Stomach (tissue), 4 donors: ENCODE results near the gene PFKFB2.

Source experiments
- POLR2AphosphoS5 ChIP-seq, 3 donors: sonication (generic); formaldehyde crosslinking; IDR thresholded peaks; one replicate each; pipeline ENCODE4 v1.6.1; 2016; ENCODE audit warnings: antibody characterized with exemption in 3 of 3
- TF ChIP-seq, protein P1 (sequence below), 7 experiments: fragments of 450-650 bp in 4 of 7; fragments of 200-600 bp in 3 of 7; sonication (generic) in 3 of 7; IDR thresholded peaks; one replicate each; pipeline ENCODE4 v1.5.1; 2016 to 2019; ENCODE audit warnings: antibody characterized with exemption in 7 of 7, control low read depth in 2 of 7, mild to moderate bottlenecking in 1 of 7

DNA sequence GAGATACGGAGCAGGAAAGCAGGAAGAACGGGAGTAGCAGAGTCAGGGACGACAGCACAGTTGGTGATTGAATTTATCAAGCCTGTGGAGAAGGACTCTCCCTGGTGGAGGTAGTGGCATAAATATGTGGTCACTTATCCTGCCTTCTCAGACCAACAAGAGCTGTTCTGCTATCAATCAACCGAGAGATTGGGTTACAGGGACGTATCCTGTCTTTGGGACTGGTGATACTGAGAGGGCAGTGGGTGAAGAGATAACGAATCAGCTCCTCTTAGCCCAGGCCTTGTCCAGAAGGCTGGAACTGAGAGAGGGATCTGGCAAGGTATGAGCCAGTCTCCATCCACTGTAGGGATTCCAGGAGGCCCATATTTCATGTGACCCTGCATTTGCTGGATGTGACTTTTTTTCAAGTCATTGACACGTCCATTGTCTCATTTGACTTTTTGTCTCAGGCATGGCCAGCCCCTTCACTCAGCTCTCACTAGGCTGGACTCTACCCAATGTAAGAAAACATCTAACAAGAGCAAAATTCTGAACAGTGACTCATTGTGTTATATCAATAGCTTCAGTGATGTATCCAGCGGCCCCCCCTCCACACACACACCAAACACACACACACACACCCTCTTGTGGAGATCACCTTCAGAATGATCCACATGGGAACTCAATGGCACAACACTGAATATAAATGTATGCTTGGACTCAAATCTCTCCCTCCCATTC is 31.8 kb upstream of the PFKFB2 start:
- TF ChIP-seq, protein P1, sequence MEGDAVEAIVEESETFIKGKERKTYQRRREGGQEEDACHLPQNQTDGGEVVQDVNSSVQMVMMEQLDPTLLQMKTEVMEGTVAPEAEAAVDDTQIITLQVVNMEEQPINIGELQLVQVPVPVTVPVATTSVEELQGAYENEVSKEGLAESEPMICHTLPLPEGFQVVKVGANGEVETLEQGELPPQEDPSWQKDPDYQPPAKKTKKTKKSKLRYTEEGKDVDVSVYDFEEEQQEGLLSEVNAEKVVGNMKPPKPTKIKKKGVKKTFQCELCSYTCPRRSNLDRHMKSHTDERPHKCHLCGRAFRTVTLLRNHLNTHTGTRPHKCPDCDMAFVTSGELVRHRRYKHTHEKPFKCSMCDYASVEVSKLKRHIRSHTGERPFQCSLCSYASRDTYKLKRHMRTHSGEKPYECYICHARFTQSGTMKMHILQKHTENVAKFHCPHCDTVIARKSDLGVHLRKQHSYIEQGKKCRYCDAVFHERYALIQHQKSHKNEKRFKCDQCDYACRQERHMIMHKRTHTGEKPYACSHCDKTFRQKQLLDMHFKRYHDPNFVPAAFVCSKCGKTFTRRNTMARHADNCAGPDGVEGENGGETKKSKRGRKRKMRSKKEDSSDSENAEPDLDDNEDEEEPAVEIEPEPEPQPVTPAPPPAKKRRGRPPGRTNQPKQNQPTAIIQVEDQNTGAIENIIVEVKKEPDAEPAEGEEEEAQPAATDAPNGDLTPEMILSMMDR (IDR thresholded peaks at IDR 0.05) = no peak
- peak in 1 of 3 donors; percentile 26 for TF ChIP-seq POLR2AphosphoS5 (IDR thresholded peaks at IDR 0.05)
